HCT116 (cell line): ENCODE data around the gene RCAN3.

Experiments used
- CEBPB ChIP-seq: IDR thresholded peaks from 2 replicates; pipeline ENCODE4 v1.6.1; 2012; ENCODE audit warnings: low read depth
- POLR2A ChIP-seq: IDR thresholded peaks from 2 replicates; pipeline ENCODE4 v1.7.0; 2011; ENCODE audit warnings: borderline replicate concordance; ENCODE audit not compliant: insufficient read depth, insufficient read length; ENCODE audit errors: extremely low read depth
- RAD21 ChIP-seq: IDR thresholded peaks from 2 replicates; pipeline ENCODE4 v1.6.1; 2012; ENCODE audit warnings: low read depth, mild to moderate bottlenecking
- YY1 ChIP-seq: IDR thresholded peaks from 2 replicates; pipeline ENCODE4 v1.6.1; 2011; ENCODE audit warnings: low read length, low read depth, moderate library complexity, mild to moderate bottlenecking; ENCODE audit not compliant: insufficient replicate concordance; ENCODE audit errors: extremely low read depth
- TF ChIP-seq, protein P1 (sequence below), 3 experiments: fragments of 200-600 bp in 1 of 3; sonication (generic) in 1 of 3; IDR thresholded peaks in 2 of 3; conservative IDR thresholded peaks in 1 of 3; 2 replicates each; pipeline ENCODE4 v1.5.1; 2012 to 2017; ENCODE audit warnings: low read depth in 2 of 3, low read length in 2 of 3, antibody characterized with exemption in 1 of 3, borderline replicate concordance in 1 of 3, control low read depth in 1 of 3, mild to moderate bottlenecking in 1 of 3, mixed read lengths in 1 of 3, mixed run types in 1 of 3, moderate library complexity in 1 of 3; ENCODE audit not compliant: insufficient read depth in 1 of 3
- TF ChIP-seq, protein P2 (sequence below): IDR thresholded peaks from 2 replicates; pipeline ENCODE4 v1.6.1; 2012; ENCODE audit warnings: low read depth

DNA sequence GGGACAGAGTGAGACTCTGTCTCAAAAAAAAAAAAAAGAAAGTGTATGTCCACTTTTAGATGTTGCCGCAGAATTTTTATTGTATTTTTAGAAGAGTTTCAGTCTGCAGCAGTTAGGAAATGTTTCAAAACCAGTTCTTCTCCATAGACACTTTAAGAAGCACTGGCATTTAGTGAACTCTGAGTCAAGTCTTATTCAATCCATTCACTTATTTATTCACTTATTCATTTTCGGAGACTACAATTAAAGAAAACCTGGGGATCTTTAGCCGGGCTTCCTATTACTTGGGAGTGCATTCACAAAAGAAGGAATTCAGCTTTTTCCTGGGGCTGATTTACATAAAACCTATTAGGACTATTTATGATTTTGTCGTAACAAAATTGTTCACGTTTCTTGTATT, 12.3 kb downstream of the RCAN3 start:
- TF ChIP-seq, protein P1, sequence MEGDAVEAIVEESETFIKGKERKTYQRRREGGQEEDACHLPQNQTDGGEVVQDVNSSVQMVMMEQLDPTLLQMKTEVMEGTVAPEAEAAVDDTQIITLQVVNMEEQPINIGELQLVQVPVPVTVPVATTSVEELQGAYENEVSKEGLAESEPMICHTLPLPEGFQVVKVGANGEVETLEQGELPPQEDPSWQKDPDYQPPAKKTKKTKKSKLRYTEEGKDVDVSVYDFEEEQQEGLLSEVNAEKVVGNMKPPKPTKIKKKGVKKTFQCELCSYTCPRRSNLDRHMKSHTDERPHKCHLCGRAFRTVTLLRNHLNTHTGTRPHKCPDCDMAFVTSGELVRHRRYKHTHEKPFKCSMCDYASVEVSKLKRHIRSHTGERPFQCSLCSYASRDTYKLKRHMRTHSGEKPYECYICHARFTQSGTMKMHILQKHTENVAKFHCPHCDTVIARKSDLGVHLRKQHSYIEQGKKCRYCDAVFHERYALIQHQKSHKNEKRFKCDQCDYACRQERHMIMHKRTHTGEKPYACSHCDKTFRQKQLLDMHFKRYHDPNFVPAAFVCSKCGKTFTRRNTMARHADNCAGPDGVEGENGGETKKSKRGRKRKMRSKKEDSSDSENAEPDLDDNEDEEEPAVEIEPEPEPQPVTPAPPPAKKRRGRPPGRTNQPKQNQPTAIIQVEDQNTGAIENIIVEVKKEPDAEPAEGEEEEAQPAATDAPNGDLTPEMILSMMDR (IDR thresholded peaks at IDR 0.05 in 2 of 3, conservative IDR thresholded peaks at IDR 0.05 in 1 of 3; ENCODE audit: borderline replicate concordance in 1 of 3, insufficient read depth in 1 of 3, low read depth in 2 of 3, low read length in 2 of 3), result no peak
- TF ChIP-seq RAD21 (no peak), CEBPB (no peak), YY1 (no peak), POLR2A (no peak)
- TF ChIP-seq, protein P2, sequence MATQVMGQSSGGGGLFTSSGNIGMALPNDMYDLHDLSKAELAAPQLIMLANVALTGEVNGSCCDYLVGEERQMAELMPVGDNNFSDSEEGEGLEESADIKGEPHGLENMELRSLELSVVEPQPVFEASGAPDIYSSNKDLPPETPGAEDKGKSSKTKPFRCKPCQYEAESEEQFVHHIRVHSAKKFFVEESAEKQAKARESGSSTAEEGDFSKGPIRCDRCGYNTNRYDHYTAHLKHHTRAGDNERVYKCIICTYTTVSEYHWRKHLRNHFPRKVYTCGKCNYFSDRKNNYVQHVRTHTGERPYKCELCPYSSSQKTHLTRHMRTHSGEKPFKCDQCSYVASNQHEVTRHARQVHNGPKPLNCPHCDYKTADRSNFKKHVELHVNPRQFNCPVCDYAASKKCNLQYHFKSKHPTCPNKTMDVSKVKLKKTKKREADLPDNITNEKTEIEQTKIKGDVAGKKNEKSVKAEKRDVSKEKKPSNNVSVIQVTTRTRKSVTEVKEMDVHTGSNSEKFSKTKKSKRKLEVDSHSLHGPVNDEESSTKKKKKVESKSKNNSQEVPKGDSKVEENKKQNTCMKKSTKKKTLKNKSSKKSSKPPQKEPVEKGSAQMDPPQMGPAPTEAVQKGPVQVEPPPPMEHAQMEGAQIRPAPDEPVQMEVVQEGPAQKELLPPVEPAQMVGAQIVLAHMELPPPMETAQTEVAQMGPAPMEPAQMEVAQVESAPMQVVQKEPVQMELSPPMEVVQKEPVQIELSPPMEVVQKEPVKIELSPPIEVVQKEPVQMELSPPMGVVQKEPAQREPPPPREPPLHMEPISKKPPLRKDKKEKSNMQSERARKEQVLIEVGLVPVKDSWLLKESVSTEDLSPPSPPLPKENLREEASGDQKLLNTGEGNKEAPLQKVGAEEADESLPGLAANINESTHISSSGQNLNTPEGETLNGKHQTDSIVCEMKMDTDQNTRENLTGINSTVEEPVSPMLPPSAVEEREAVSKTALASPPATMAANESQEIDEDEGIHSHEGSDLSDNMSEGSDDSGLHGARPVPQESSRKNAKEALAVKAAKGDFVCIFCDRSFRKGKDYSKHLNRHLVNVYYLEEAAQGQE, result no peak
